Stimulated activated CD8-positive, alpha-beta memory T cell treated with anti-CD3 and anti-CD28 coated beads, Interleukin-2, amount 100 ng/mL, for 1 hour (primary cell): ENCODE results near the gene TMEM171.

ENCODE experiments used
- DNase-seq, 2 donors: peaks; one replicate each; pipeline ENCODE4 v3.0.0-alpha.2; 2020; ENCODE audit warnings: low read depth in 2 of 2

Gene TMEM171, protein sequence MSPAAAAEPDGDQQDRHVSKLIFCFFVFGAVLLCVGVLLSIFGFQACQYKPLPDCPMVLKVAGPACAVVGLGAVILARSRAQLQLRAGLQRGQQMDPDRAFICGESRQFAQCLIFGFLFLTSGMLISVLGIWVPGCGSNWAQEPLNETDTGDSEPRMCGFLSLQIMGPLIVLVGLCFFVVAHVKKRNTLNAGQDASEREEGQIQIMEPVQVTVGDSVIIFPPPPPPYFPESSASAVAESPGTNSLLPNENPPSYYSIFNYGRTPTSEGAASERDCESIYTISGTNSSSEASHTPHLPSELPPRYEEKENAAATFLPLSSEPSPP

DNA sequence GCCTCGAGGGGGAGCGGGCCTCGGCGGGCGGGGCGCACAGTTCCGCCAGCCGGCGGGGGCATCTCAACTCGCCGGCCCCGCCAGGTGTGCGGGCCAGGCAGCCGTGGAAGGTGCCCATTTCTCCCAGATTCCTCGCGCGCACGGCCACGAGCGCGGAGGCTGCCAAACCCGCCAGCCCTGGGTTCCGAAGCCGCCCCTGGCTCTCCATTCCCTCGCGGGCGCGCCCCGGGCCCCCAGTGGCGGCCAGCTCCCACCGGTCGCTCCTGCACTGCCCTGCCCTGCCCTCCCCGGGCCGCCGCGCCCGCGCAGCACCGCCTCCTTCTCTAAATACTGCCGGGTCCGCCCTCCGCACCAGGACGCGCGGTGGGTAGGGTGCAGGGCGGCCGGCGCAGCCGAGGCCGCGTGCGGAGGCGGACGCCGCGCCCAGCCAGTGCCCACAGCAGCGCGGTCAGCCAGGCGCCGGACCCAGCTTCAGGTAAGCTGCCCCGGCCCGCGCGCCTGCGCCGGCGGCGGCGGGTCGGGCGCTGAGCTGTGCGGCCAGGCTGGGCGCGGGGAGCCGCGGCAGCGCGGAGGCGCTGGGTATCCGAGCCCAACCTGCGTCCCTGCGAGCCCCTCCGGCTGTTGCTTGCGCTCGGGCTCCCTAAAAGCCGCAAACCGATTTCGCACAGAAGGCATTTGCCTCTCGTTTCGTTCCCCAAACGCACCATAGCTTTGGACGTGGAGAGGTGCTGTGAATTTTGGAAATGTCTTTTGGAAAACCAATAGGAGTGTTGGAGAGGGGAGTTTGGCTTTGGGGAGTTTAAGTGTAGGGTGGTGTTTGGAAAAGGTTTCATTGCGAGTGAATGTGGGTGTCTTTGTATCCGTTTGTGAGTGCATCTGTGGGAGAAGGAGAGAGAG is at the start of gene TMEM171:
TSS of gene TMEM171 (plus strand) at position 354 of the 897 bp plus-strand sequence. CDS start 2,799 bp downstream, outside the sequence.
- DNase-seq, result no peak

DNA sequence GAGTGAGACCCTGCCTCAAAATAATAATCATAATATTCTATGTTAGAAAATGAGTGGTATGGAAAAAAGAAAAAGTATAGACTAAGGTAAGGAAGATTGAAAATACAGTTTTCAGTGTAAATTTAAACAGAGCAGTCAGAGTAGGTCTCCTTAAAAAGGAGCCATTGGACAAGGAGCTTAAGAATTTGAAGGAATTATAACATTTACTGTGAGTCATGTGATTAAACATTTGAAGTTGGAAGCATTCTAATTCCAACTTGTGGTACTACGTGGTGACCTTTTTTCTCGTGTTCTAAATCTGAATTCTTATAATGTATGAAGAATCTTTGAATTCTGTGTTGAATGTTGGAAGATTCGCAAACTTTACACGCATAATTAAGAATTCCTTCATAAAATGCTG is 39.3 kb upstream of the TMEM171 start:
- DNase-seq, result no peak

GRCh38 chr5:73088026-73088425 is 32.3 kb upstream of the TMEM171 start:
- no peak for DNase-seq

DNA sequence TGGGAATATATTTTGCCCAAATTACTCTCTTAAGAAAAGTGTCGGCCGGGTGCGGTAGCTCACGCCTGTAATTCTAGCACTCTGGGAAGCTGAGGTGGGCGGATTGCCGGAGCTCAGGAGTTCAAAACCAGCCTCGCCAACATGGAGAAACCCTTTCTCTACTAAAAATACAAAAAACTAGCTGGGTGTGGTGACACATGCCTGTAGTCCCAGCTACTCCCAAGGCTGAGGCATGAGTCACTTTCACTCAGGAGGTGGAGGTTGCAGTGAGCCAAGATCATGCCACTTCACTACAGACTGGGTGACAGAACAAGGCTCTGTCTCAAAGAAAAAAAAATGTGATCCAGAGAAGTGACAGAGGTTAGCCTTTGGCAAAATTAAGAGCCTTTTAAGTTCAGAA is 26.4 kb upstream of the TMEM171 start:
- DNase-seq, result no peak

DNA sequence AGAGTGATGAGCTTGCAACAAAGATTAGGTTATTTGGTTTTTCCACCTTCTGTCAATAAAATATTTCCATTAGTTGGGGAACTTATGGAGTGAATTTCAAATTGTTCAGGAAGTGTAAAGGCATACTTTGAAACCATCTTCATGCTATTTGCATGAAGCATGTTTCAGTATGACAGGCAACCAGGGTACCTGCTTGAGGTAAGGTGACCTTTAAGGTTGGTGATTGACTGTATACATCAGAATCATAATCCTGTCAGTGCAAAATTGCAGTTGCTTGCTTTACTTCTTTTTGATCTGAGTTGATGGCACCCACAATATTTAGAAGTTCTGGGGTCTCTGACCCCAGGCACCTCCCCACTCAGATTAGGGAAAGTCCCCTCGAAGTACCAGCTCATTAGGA is 26.0 kb upstream of the TMEM171 start:
- no peak for DNase-seq

GRCh38 chr5:73095564-73096238 is 24.7 kb upstream of the TMEM171 start:
- no peak for DNase-seq

GRCh38 chr5:73096239-73096575 is 24.2 kb upstream of the TMEM171 start:
- DNase-seq, result no peak

DNA sequence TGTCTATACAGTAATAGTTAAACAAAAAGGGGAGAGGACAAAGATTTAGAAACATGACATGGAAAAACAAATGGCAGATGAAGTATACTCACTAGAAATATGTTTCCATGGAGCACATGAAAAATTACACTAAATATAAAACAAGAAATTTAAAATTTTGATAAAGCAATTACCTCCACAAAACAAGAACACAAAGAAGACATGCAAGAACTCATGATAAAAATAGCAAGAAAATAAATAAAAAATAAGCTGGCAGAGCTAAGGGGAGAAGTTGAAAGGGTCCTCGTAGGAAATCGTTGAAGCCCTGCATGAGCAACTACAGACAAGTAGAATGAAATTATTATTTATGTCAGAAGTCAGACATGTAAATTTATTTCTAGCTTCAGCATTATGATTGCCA is 22.6 kb upstream of the TMEM171 start:
- no peak for DNase-seq

DNA sequence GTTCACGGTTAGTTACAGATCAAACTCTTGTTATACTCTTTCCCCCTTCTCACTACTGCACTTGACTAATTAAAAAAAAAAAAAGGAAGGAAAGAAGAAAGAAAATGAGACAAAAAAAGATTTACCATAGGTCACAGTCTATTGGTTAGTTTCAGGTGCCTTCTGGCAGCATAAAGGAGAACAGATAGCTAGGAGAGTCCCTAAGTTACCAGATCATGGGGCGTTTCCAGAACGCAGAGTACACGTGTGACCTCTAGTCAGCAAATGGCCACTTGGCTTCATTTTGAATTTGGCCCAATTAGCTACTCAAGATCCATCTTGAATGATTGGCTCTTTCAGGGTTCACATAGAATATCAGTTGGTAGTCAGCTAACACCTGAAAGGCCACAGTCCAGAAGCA is 20.3 kb upstream of the TMEM171 start:
- DNase-seq, result no peak

DNA sequence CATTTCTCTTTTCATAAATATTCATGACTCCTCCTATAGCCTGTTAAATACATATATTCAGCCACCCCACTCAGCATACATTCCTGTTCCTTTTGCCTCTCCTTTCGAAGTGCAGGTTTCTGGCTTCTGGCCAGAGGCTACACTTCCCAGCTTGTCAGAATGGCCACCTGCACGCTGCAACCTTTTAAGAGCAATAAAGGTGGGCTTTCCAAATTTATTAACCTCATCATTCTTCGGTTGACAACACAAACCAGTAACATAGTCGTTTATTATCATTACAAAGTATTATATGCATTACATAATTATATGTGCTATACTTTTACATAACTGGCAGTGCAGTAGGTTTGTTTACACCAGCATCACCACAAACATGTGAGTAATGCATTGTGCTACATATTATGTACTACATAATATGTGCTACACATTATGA is 16.5 kb upstream of the TMEM171 start:
- no peak for DNase-seq

DNA sequence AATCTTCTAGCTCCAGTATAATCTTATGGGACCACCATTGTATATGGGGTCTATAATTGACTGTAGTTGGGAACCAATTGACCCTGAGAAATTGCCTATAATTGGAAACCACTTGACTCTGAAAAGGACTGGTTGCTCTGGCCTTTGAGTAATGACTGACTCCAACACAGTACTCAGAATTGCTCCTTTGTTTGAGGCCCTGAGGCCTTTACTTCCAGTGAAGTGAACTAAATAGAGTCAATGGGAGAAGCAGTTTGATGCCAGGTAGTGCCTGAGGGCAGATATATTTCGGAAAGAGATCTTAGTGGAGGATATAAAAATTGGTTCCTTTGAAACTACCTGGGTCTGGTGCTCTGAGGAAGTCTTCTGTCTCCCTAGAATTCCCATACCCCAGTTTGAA is 16.0 kb upstream of the TMEM171 start:
- DNase-seq, result no peak

DNA sequence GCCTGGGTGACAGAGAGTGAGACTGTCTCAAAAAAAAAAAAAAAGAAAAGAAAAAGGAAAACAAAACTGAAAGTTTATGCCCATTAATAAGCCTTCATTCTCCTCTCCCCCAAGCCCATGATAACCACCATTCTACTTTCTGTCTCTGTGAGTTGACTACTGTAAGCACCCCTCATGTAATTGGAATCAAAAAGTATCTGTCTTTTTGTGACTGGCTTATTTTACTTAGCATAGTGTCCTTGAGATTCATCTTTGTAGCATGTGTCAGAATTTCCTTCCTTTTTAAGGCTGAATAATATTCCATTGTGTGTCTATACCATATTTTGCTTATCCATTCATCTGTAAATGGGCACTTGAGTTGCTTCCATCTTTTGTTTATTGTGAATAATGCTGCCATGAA is 14.0 kb upstream of the TMEM171 start:
- DNase-seq, result no peak

DNA sequence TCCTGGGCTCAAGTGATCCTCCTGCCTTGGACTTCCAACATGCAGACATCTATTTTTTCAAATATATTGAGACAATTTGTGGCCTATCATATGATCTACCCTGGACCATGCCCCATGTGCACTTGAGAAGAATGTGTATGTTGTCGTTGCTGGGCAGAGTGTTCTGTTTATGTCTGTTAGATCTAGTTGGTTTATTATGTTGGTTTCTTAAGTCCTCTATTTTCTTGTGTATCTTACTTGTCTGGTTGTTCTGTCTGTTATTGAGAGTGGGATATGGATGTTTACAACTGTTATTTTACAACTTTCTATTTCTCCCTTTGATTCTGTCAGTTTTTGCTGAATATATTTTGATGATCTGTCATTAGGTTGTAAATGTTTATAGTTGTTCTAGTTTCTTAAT is 10.2 kb upstream of the TMEM171 start:
- DNase-seq, result no peak

DNA sequence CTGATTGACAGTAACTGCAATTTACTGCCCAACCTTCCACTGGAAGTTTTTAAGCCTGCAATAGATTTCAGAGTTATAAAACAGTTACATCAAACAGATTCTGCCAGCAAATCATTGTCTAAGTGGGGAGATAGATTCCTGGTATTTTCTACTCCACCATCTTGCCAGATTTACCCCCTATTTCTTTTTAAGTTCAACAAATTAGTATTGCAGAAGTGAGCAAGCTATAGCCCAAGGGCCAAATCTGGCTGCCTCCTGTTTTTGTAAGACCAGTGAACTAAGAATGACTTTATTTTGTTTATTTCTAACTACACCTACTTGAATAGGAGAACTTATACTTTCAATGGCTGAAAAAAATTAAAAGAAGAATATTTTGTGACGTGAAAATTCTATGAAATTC is 8.8 kb upstream of the TMEM171 start:
- no peak for DNase-seq

GRCh38 chr5:73112359-73112758 is 8.0 kb upstream of the TMEM171 start:
- no peak for DNase-seq

GRCh38 chr5:73114044-73114688 is 6.2 kb upstream of the TMEM171 start:
- DNase-seq, result no peak

DNA sequence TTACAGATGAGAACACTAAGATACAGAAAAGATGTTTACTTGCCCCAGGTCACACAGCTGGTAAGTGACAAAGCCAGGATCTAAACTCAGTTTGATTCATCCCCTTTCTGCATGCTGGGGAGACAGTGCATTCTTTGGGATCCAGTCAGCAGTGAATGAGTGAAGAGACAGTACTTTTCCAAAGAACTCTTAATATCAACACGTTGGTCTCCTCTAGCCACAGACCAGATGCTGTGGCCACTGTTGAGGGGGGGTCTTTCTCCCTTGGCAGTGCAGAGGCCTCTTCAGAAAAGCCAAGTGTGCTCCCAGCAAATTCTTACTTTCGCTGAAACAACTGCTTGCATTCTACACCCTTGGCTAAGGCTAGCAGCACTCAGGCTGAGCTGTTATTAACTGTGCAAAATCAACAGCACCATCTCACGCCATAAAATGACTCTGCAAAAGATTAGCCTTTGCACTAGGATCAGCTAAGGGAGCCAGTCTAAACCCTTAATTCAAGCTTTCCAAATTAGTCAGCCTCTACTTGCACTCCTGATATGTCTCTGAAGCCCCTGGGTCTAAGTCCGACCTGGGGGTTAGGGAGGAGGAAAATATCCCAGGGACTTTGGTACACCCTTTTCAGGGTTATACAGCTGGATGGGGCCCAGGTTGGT is 4.8 kb upstream of the TMEM171 start:
- no peak for DNase-seq

DNA sequence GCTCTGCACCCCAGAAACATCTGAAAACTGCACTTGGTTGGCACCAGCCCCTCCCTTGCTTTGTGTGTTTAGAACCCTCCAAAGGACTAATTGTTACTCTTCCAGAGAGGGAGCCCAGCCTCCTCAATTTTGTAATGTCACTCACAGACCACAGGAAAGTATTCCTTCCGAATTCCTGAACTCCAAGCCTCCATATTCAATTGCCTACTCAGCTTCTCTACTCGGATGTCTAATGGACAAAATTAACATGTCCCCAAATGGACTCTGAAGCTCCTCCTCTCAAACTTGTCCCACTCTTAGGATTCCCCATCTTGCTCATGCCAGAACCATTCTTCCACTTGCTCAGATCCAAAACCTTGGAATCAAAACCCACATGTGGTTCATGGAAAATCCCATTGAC is 3.9 kb upstream of the TMEM171 start:
- DNase-seq, result no peak

GRCh38 chr5:73117088-73117740 is 3.2 kb upstream of the TMEM171 start:
- DNase-seq, result no peak

GRCh38 chr5:73118391-73118973 is 1.9 kb upstream of the TMEM171 start:
- DNase-seq, result no peak
